Ectodermal cell (in vitro differentiated cells): ENCODE data around the gene UNC5A.
"Not testable (repeated sequence)": the region's sequence is repeated elsewhere in the genome, so short reads cannot be mapped to it uniquely, and the experiment has no call there.

Source experiments
- H3K27ac ChIP-seq: 2 replicates; pipeline ENCODE4 v1.7.0; 2013; ENCODE audit warnings: mild to moderate bottlenecking, low read depth, low read length; ENCODE audit not compliant: insufficient read depth, poor library complexity, severe bottlenecking
- H3K27me3 ChIP-seq: 2 replicates; pipeline ENCODE4 v1.7.0; 2013; ENCODE audit warnings: mild to moderate bottlenecking, low read length; ENCODE audit not compliant: insufficient read depth, control insufficient read depth, poor library complexity, severe bottlenecking
- H3K36me3 ChIP-seq: one replicate; pipeline ENCODE4 v1.7.0; 2013; ENCODE audit warnings: low read length; ENCODE audit not compliant: control insufficient read depth, insufficient read depth
- H3K4me1 ChIP-seq: one replicate; pipeline ENCODE4 v1.7.0; 2013; ENCODE audit warnings: low read length; ENCODE audit not compliant: control insufficient read depth, insufficient read depth
- H3K4me3 ChIP-seq: 2 replicates; pipeline ENCODE4 v1.7.0; 2013; ENCODE audit warnings: low read depth, low read length, control low read depth; ENCODE audit not compliant: insufficient read depth
- H3K9me3 ChIP-seq: 2 replicates; pipeline ENCODE4 v1.7.0; 2013; ENCODE audit warnings: mild to moderate bottlenecking, low read length, moderate library complexity; ENCODE audit not compliant: control insufficient read depth
- WGBS, 2 experiments: methylation state at CpG; one replicate each; pipeline ENCODE4 v1.1.7; 2013; ENCODE audit warnings: missing lambda C conversion rate in 2 of 2; 5-methylcytosine and 5-hydroxymethylcytosine counted together

Gene UNC5A

GRCh38 chr5:176870644-176871043 lies 60.3 kb downstream of the UNC5A start:
- not testable (repeated sequence) for H3K4me3 ChIP-seq, H3K27me3 ChIP-seq, H3K27ac ChIP-seq, H3K36me3 ChIP-seq, H3K9me3 ChIP-seq
- H3K4me1 ChIP-seq, result peaks cover 32% of the 10 kb centered on the region
- 81 to 85% methylated on average over 5 to 7 of the region's 10 CpGs for WGBS, 2 experiments

- not testable (repeated sequence) for H3K27me3 ChIP-seq, H3K36me3 ChIP-seq, H3K9me3 ChIP-seq, H3K4me3 ChIP-seq, H3K27ac ChIP-seq
- peaks cover 12% of the 10 kb centered on the region for H3K4me1 ChIP-seq
- 84 to 97% methylated on average over 1 to 2 of the region's 2 CpGs for WGBS, 2 experiments
These were observed 62.2 kb downstream of the UNC5A start for GRCh38 chr5:176872586-176872985.

GRCh38 chr5:176873011-176873410 lies 62.7 kb downstream of the UNC5A start:
- not testable (repeated sequence) for H3K9me3 ChIP-seq, H3K27ac ChIP-seq, H3K4me1 ChIP-seq, H3K27me3 ChIP-seq, H3K36me3 ChIP-seq, H3K4me3 ChIP-seq
- WGBS, 2 experiments, result 91 to 92% methylated on average over 2 of the region's 2 CpGs

DNA sequence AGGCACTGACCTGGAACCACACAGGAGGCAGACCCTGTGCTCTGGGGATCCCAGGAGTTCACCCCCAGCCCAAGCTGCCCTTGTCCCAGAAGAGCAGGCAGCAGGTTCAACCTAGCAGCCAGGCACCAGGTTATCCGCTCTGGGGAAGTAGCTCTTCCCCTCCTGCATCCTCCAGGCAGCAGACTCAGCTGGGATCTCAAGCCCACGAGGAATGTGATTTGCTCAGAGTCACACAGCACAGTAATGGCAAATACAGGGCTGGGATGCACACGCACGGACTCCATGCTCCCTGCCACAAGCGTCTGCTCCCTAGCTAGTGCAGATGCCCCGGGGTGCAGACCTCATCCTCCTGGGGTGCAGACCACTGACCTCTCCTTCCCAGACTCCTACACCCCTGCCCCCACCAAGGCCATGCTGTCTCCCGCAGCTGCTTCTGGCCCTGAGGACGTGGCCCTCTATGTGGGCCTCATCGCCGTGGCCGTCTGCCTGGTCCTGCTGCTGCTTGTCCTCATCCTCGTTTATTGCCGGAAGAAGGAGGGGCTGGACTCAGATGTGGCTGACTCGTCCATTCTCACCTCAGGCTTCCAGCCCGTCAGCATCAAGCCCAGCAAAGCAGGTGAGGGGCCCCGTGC lies 63.3 kb downstream of the UNC5A start:
- WGBS, 2 experiments, result 88 to 89% methylated on average over 16 of the region's 16 CpGs
- H3K4me1 ChIP-seq, result peaks cover 3% of the 10 kb centered on the region
- no peak overlapping the region for H3K27ac ChIP-seq
- peaks cover 7% of the 10 kb centered on the region for H3K27me3 ChIP-seq
- H3K4me3 ChIP-seq, result no peak overlapping the region
- H3K36me3 ChIP-seq, result no peaks in the 10 kb centered on the region
- no peaks in the 10 kb centered on the region for H3K9me3 ChIP-seq

GRCh38 chr5:176874198-176874780 lies 63.9 kb downstream of the UNC5A start:
- 90 to 93% methylated on average over 20 of the region's 20 CpGs for WGBS, 2 experiments

DNA sequence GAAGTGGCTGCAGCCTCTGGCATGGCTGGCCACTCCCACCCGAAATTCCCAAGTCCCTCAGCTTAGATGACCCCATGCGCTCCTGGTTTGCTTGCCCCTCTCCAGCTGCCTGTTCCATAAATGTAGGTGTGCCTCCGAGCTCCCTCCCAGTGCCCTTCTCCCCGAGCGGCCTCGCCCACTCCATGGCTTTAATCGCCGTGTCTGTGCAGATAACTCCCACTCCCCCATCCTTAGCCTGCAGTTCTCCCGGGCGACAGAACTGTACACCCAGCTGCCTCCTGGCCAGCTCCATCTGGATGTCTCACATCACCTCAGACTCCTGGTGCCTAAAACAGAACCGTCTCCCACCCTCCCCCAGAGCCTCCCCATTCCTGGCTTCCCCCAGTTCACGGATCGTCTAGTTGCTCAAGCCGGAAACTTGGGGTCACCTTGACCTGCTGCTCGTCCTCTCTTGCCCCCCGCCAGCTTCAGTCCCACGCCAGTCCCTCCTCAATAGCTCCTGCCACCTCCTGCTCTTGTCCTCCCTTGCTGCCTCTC lies 64.7 kb downstream of the UNC5A start:
- Histone ChIP-seq H3K9me3 (no peaks in the 10 kb centered on the region), H3K4me3 (no peak overlapping the region), H3K27ac (no peak overlapping the region), H3K36me3 (no peaks in the 10 kb centered on the region), H3K4me1 (peaks cover 4% of the 10 kb centered on the region), H3K27me3 (peaks cover 7% of the 10 kb centered on the region)
- WGBS, 2 experiments, result 91 to 92% methylated on average over 17 of the region's 17 CpGs

More at GRCh38 chr5:176874198-176874780, 63.9 kb downstream of the UNC5A start:
- no peak overlapping the region for H3K27ac ChIP-seq
- H3K9me3 ChIP-seq, result no peaks in the 10 kb centered on the region
- H3K36me3 ChIP-seq, result no peaks in the 10 kb centered on the region
- peaks cover 4% of the 10 kb centered on the region for H3K4me1 ChIP-seq
- H3K4me3 ChIP-seq, result no peak overlapping the region
- peaks cover 7% of the 10 kb centered on the region for H3K27me3 ChIP-seq

DNA sequence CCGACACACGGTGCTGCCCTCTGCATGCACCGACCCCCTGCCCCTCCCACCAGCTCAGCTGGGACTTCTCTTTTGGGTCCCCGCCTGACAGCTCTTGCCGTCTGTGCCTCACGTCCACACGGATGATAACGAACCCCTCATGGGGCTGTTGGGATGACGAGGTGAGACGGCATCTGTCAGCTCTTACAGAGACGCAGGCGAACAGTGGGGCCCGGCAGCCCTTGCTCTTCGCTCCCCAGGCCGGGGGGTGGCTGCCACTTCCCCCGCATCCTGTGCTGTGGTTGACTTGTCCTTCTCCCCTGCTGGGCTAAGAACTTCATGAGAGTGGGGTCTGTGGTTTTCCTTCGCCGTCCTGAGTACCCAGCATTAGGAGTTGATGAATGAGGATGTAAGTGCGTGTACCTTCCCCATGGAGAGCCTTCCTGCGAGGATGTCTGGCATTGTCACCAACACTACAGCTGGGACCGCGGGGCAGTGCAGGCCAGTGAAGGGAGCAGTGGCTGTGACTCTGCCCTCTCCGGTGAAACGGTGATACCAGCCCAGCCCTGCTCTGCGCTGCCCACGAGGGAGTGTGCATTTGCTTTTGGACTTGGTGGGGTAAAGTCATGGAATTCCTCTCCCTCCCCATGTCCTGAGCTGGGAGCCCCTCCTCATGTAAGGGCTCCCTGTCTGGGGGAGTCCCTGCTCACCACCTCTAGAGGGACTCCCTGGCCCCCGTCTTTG lies 65.6 kb downstream of the UNC5A start:
- WGBS, 2 experiments, result 81 to 85% methylated on average over 27 of the region's 27 CpGs
- Histone ChIP-seq H3K9me3 (no peaks in the 10 kb centered on the region), H3K27ac (no peak overlapping the region), H3K36me3 (no peaks in the 10 kb centered on the region), H3K4me3 (no peak overlapping the region), H3K4me1 (peaks cover 4% of the 10 kb centered on the region), H3K27me3 (peaks cover 7% of the 10 kb centered on the region)

DNA sequence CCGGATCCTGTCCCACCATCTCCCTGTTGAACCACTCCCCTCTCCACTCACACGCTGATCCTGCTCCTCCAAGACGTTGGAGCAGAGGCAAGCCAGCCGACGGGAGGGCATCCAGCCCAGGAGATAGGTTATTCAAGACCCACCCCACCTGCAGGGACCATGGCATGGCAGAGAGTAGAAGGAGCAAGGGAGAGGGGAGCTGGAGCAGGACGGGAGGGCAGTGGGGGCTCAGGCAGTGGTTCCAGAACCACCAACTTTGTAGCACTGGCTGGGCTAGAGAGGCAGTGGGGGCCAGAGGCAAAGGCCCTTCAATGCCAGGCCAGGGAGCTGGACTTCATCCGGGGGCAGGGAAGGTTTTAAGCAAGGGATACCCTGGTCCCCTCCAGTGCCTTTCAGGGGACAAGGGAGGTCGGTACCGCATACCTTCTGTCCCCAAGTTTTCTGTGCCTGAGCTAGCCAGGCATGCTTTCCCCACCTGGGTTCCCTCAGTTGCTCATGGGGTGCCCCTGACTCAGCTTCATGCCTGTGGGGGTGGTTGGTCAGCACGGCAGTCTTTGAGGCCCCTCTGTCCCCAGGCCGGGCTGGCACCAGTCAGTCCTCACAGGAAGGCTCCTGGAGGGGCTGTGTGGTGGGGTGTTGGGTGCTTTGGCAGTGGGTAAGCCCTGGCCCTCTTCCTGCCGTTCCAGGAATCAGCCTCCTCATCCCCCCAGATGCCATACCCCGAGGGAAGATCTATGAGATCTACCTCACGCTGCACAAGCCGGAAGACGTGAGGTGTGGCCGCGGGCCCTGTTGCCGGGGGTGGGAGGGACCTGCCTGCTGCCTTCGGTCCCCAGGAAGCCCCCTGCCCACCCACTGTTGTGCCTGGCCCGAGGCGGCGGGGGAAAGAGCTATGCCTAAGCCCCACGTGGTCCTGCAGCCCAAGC lies 66.4 kb downstream of the UNC5A start:
- Histone ChIP-seq H3K9me3 (no peaks in the 10 kb centered on the region), H3K27ac (no peak overlapping the region), H3K27me3 (peaks cover 7% of the 10 kb centered on the region), H3K4me1 (peaks cover 4% of the 10 kb centered on the region), H3K36me3 (no peaks in the 10 kb centered on the region), H3K4me3 (no peak overlapping the region)
- WGBS, 2 experiments, result 88% methylated on average over 24 of the region's 24 CpGs

DNA sequence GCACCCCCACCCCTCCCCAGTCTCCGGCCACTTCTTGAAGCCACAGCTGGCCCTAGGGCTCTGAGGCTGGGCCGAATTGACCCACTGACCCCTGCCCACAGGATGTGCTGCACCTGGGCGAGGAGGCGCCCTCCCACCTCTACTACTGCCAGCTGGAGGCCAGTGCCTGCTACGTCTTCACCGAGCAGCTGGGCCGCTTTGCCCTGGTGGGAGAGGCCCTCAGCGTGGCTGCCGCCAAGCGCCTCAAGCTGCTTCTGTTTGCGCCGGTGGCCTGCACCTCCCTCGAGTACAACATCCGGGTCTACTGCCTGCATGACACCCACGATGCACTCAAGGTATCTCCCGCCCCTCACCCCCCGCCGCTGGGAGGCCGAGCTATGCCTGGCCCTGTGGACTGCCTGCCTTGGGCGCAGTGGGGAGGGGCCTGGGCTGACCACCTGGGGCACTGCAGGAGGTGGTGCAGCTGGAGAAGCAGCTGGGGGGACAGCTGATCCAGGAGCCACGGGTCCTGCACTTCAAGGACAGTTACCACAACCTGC lies 67.5 kb downstream of the UNC5A start:
- Histone ChIP-seq H3K4me3 (no peak overlapping the region), H3K27me3 (peaks cover 7% of the 10 kb centered on the region), H3K9me3 (no peaks in the 10 kb centered on the region), H3K36me3 (no peaks in the 10 kb centered on the region), H3K27ac (no peak overlapping the region), H3K4me1 (peaks cover 4% of the 10 kb centered on the region)
- 85 to 88% methylated on average over 21 of the region's 21 CpGs for WGBS, 2 experiments
